Activated CD8-positive, alpha-beta memory T cell treated with anti-CD3 and anti-CD28 coated beads, Interleukin-2, amount 50 U/mL, for 48 hours (primary cell): Measurements from ENCODE around the gene VWA2.

Experiments used
- DNase-seq: peaks from one replicate; pipeline ENCODE4 v3.0.0-alpha.2; 2020

Gene VWA2

DNA sequence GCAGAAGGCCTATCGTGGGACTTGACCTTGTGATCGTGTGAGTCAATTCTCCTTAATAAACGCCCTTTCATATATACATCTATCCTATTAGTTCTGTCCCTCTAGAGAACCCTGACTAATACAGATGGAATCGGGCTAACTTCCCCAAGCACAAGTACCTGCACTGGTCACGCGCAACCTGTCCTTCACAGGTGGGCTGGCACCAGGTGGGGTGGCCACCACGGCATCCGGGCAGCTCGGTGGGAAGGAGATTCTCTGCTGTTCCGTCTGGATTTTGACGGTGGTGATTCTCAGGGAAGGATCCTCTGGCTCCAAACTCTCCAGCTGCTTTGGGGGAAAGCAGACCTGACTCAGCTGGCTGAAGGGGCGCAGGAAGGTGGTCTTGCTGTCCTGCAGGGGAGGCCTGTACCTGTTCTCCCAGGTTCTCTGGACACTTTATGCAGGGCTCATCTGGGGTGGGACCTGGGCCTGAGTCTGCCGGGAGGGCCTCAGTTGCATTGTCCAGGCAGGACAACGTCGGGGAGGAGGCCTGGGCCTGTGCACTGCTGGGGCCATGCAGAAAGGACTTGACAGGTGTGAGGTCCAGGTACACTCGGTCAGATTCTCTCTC is 61.1 kb downstream of the VWA2 start:
- no peak for DNase-seq

DNA sequence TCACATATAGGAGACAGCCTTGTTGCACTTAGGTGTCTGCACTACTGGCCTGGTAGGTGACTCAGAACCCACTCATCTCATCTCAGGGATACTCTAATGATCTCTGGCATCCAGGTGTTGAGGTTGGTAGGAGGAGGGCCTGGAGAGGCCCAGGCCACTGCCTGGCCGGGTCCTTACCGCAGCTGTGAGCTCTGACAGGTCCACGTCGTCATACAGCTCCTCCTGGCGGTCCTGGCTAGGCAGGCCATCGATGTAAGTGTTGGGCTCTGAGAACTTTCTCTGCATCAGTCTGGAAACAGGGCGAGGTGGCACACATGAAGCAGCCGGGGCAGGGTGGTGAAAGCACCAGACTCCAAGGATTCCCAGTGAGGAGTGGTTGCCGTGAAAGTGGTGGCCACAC is 62.1 kb downstream of the VWA2 start:
- DNase-seq: no peak

DNA sequence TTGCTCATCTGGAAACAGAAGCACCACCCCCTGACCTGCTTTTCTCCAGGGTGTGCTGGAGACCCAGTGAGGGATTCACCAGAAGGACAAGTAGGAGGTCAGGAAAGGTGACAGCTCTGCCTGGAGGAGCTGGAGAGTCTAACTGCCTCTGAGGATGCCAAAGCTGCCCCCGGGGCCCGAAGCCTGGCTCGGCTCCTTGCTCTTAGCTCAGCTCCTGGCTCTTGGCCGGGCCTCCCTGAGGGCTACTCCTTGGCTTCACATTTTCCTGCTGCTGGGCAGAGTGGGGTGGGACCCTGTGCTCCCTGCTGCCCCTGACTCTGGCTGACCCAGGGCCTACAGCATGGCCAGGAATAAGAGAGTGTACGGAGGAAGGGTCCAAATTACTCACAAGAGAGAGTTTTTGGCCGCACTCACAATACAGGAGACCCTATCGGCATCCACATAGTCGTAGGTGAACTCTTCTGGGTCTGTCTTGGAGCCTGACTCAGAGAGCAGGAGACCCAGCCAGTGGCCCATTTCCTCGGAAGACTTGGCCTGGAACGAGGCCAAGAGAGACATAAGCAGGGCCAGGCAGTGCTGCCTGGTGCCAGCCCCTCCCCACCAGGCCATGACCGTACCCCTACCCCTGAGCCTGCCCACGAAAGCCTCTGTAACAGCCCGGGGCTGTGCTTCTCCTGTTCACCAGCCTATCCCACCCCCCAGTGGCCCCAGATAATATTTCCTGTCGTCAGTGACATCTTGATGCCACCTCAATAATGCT is 63.1 kb downstream of the VWA2 start:
- DNase-seq: no peak

GRCh38 chr10:114303556-114303955 is 64.5 kb downstream of the VWA2 start:
- no peak for DNase-seq

GRCh38 chr10:114304017-114304570 is 65.0 kb downstream of the VWA2 start:
- DNase-seq: peak; percentile 81

DNA sequence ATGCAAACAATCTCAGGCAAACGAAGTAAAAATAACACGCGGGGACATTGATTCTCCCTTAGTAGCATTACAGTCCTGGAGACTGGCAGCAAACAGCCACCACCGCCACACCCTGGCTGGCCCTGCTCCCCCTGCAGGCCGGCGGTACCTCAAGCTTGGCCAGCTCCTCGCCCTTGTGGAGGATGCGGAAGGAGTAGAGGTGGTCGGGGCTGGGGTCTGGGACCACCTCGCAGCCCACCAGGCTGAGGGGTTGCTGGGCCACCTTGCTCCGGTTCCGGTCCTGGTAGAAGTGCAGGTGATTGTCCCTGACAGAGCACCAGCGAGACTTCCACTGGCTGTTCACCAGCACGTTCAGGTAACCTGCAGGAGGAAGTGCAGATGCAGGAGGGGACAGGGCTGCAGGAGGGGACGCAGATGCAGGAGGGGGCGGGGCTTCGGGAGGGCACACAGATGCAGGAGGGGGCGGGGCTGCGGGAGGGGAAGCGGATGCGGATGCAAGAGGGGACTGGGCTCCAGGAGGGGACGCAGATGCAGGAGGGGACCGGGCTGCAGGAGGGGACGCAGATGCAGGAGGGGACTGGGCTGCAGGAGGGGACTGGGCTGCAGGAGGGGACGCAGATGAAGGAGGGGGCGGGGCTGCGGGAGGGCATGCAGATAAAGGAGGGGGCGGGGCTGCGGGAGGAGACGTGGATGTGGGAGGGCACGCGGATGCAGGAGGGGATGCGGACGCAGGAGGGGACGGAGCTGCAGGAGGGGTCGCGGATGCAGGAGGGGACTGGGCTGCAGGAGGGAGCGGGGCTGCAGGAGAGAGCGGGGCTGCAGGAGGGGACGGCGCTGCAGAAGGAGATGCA is 65.7 kb downstream of the VWA2 start:
- DNase-seq: peak; percentile 82

- no peak for DNase-seq
Observed at GRCh38 chr10:114305521-114305925, 66.5 kb downstream of the VWA2 start.

DNA sequence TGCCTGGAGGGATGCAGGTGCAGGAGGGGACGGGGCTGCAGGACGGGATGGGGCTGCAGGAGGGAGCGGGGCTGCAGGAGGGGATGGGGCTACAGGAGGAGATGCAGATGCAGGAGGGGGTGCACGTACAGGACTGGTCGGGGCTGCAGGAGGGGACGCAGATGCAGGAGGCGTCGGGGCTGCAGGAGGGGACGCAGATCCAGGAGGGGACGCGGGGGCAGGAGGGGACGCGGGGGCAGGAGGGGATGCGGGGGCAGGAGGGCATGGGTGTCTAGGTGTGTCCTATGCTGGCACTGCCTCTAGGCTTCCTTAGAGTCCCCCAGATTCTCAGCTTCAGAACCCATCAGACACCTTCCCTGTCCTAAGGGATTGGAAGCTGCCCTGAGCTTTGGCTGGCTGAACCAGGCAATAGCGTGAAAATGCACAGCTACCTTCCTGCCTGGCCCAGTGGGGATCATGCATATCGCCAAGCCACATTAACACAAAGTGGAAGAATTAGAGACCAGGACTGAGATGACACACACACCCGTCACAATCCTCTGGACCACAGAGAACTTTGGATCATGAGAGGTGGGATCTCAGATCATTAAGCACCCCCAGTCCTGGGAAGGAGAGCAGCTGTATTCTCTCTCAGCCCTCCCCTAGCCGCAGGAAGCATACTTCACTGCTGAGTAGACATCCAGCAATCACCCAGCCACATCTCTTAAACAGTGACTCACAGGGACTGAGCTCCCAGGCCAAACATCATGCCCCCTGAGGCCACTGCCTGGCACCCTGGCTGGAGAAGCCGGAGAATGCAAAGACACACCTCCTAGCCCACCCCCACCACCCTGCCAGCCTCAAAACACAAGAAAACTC is 67.3 kb downstream of the VWA2 start:
- no peak for DNase-seq

GRCh38 chr10:114307731-114308130 is 68.7 kb downstream of the VWA2 start:
- DNase-seq: no peak

DNA sequence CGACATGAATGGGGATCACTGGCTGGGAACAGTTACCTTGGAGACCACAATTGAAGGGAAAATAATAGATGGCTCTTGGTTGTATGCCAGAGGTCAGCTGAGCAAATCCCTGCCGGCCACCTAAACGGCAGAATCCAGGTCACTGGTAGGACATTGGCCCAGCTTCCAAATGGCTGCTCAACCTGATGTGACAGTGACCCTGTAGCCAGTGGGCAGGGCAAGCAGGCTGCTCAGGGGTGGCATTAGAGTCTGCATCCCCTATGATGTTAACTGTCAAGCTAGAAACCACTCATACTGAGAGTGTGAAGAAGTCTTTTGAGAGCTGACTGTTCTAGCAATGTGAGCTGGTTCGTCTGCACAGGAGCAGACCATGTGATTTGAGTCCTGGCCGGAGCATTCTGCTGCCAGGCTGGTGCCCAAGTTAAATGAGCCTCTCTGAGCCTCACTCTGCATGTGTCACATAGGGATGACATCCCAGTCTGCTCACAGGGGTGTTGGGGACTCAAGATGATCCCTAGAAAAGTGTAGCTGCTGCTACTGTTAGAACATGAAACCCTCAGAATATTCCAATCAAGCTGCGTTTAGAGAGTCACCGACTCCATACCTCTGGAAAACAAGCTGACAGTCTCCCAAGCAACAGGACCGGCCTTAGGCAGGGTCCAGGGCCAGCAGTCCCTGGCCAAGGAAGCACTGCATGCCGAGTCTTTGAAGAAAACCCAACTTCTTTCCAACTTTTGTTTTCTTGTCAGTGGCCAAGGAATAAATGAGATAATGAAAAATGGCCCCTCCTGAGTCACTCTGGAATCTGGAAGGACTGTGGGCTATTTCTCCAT is 69.7 kb downstream of the VWA2 start:
- no peak for DNase-seq

- DNase-seq: no peak
Observed at GRCh38 chr10:114309364-114309651, 70.3 kb downstream of the VWA2 start.

GRCh38 chr10:114310346-114310745 is 71.3 kb downstream of the VWA2 start:
- DNase-seq: no peak

GRCh38 chr10:114311023-114311422 is 72.0 kb downstream of the VWA2 start:
- DNase-seq: no peak

DNA sequence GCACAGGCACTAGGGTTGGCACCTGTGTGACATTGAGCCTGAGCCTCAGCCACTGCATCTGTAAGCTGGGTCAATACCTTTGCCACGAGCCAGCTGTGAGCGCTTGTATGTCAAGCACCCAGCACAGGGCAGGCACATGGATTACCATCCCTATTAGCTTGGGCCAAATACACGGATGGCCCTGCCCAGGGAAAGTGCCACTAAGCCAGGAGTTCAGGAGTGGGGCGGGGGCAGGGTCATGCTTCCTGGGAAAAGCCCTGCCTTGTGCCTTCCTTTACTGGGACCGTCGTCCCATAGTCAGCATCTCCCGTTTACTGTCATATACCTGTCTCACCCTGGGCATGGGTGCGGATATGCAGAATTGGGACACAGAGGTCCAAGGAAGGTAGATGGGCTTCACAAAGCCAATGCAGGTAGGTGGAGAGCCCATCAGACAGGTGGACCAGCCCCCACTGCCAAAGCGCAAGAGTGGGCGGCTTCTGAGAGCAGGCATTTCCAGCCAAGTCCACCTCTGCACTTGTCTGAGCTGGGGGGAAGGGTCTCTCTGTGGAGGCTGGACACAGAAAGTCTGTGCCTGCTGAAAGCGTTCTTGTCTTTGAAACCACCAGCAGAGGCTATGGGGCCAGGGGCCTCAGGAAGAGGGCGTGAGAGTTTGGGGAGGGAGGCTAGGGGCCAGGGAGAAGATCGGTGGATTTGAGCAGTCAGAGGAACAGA is 72.6 kb downstream of the VWA2 start:
- DNase-seq: no peak

- DNase-seq: no peak
Observed at GRCh38 chr10:114313139-114313538, 74.1 kb downstream of the VWA2 start.

GRCh38 chr10:114313866-114314265 is 74.8 kb downstream of the VWA2 start:
- DNase-seq: no peak

GRCh38 chr10:114315566-114316420 is 76.7 kb downstream of the VWA2 start:
- no peak for DNase-seq

- DNase-seq: no peak
Observed at GRCh38 chr10:114316744-114317143, 77.7 kb downstream of the VWA2 start.

DNA sequence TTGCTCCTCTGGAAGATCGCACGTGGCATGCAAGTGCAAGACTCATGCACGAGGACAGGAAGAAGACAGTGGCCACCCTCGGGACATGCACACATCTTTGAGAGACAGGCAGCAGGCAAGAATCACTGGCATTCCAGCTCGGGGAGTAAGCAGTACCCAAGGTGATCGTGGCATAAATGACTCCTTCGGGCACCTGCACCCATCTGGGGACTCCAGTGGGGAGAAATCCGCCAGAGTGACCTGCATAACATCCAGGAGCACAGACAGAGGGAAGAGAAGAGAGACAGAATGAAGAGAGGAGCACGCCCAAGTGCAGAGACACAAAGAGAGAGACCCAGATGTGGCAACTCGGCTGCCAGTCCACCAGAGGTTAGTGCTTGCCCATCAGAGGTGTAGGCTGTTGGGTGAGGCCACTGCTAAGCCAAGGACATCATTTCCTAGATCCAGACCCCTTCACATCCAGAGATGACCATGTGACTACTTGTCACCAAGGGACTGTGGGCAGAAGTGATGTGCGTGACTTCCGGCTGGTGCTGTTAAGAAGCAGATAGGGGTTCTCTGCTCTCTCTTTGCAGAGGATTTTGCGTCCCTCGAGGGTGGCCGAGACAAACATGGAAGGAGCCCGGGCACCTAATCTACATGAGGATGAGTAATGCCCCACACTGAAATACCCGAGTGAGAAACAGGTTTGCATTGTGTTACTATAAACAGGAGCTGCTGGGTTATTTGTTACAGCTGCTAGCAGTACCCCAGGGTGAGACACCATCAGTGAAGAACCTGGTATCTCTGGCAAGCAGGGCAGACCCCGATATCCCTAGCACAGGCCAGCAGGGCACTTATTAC is 80.6 kb downstream of the VWA2 start:
- DNase-seq: no peak
